Fibroblast of mammary gland (primary cell): ENCODE results near the gene CACNA1F.
A peak's percentile ranks its signal among the peaks of the same experiment; 100 is the strongest.

Experiments
- DNase-seq: peaks from one replicate; pipeline ENCODE4 v3.0.0-alpha.2; 2010; ENCODE audit warnings: low read depth
- H3K4me3 ChIP-seq: 2 replicates; pipeline ENCODE4 v1.5.1; 2011; ENCODE audit warnings: low read depth, mild to moderate bottlenecking, low read length, moderate library complexity; ENCODE audit not compliant: control insufficient read depth
- CTCF ChIP-seq: conservative IDR thresholded peaks from 2 replicates; pipeline ENCODE4 v1.5.1; 2011; ENCODE audit warnings: low read depth, low read length, inconsistent platforms; ENCODE audit not compliant: control insufficient read depth, insufficient read depth

The CACNA1F gene

GRCh38 chrX:49157194-49157593 lies 75.9 kb downstream of the CACNA1F start:
- H3K4me3 ChIP-seq: no peak overlapping the region
- TF ChIP-seq CTCF: no peak
- no peak for DNase-seq

DNA sequence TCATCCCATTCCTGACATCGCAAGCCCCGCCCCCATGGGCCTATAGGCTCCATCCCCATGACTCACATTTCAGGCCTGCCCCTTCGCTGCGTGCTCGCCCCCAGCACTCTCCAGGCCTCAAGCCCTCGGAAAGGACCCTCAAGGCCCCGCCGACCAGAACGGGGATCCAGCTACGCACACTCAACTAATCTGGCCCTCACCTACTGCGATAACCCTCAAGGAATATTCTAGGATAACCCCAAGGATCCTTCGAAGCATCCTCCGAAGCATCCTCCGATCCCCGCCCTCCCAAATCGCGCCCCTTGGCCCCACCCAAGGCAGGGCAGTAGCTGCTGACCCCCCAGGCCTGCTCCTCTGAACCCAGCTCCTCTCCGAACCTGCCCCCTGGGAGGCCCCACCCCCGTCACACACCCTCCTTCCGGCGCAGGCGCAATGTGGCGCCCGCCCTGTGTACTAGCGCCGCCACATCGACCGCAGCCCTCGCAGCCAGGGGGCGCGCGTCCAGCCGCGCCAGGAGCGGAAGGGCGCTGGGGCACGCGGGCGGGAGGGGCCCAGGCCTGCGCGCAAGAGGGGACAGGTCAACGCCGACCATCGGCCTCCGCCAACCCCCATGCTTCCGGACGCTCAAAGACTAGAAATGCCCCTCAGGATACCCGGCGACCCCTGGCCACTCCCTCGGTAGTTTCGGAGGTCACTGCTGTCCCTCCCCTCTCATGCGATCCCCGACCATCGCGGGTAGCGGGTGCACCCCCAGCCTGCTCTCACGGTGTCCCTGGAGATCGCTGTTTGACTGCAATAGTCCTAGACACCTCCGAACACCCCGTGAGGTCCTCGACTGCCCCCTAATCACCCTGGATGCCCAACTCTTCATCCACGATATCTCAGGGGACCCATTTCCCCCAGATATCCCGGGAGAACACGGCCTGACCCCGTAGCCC lies 77.0 kb downstream of the CACNA1F start:
- peak; percentile 87 for DNase-seq
- H3K4me3 ChIP-seq: peak overlapping the region; percentile 40
- TF ChIP-seq CTCF: no peak

GRCh38 chrX:49155243-49155899 lies 77.8 kb downstream of the CACNA1F start:
- H3K4me3 ChIP-seq: peak overlapping the region; percentile 40
- TF ChIP-seq CTCF: no peak
- DNase-seq: peak; percentile 68
